Urinary bladder (tissue), 4 donors: ENCODE data around the gene MROH8. TPM values are rescaled to one million over a fixed set of nuclear protein-coding genes. Genes with fewer than 3 reads are reported as not detected.
"Not testable (repeated sequence)": the region's sequence is repeated elsewhere in the genome, so short reads cannot be mapped to it uniquely, and the experiment has no call there.

Experiments used
- DNase-seq: peaks from one replicate; pipeline ENCODE4 v3.0.0-alpha.2; 2015; ENCODE audit errors: extremely low spot score
- H3K27ac ChIP-seq: one replicate; pipeline ENCODE4 v1.5.1; 2013; ENCODE audit warnings: low read depth, mild to moderate bottlenecking, moderate library complexity
- H3K36me3 ChIP-seq: one replicate; pipeline ENCODE4 v1.6.1; 2013; ENCODE audit warnings: mild to moderate bottlenecking, moderate library complexity; ENCODE audit not compliant: insufficient read depth
- H3K4me1 ChIP-seq: one replicate; pipeline ENCODE4 v1.6.1; 2013; ENCODE audit warnings: mild to moderate bottlenecking, moderate library complexity; ENCODE audit not compliant: insufficient read depth
- H3K4me3 ChIP-seq: one replicate; pipeline ENCODE4 v1.5.1; 2013; ENCODE audit warnings: low read depth, low read length
- whole genome bisulfite sequencing: extraction: QIAGEN DNeasy Blood & Tissue Kit; methylation state at CpG from one replicate; pipeline ENCODE4 v1.1.7; 2013; 5-methylcytosine and 5-hydroxymethylcytosine counted together
- polyA plus RNA-seq: library from polyadenylated mRNA; stranded (reverse); fragments of 200-250 nt; gene quantifications from one replicate; pipeline ENCODE4 v1.2.3, GENCODE V29; 2013
- total RNA-seq: library from RNA; depleted of rRNA; stranded (reverse); fragments of >200 nt; gene quantifications from one replicate; pipeline ENCODE4 v1.2.3, GENCODE V29; 2014
- donor health status: healthy with polysubstance abuse.
- donor health status: healthy.

Gene MROH8
- total and polyA plus RNA-seq, 2 donors = 1.8 to 6.3 TPM

DNA sequence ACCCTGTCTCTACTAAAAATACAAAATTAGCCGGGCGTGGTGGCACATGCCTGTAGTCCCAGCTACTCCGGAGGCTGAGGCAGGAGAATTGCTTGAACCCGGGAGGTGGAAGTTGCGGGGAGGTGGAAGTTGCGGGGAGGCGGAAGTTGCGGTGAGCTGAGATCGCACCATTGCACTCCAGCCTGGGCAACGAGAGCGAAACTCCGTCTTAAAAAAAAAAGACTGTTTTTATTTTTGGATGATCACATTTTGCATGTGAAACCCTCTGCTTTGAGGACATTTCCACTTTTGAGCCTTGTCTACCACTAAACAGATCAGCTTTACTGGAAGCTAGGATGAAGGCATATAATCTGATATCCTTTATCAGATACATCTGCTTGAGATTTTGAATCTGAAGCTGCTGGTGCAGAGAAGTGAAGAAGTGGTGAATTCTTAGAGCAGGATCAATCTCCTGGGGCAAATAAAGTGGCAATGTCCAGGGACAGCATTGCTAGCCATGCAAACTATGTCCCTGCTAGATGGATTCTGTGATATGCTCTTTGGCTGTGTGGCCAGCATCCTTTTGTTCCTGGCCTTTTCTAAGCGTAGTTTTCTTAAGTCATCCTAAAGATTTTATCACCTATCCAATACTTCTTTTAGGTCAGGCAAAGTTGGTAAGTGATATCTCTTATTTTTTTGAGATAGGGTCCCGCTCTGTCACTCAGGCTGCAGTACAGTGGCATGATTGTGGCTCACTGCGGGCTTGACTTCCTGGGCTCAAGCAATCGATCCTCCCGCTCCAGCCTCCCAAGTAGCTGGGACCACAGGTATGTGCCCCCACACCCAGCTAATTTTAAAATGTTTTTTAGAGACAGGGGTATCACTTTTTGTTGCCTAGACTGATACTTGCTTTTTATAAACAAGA, 106.8 kb downstream of the MROH8 start:
- H3K4me3 ChIP-seq = no peak overlapping the region
- DNase-seq = no peak
- H3K27ac ChIP-seq = no peak overlapping the region
- 92% methylated on average over 17 of the region's 17 CpGs for WGBS
- no peaks in the 10 kb centered on the region for H3K36me3 ChIP-seq
- H3K4me1 ChIP-seq = no peaks in the 10 kb centered on the region

DNA sequence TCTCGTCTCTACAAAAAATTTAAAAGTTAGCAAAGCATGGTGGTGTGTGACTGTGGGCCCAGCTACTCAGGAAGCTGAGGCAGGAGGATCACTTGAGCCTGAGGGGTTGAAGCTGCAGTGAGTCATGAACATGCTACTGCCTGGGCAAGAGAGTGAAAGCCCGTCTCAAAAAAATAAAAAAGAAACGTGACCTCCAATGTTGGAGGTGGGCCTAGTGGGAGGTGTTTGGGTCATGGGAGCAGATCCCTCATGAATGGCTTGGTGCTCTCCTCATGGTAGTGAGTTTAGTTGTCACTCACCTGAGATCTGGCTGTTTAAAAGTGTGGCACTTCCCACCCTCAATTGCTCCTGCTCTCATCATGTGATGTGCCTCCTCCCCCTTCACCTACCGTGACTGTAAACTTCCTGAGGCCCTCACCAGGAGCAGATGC, 107.9 kb downstream of the MROH8 start:
- Histone ChIP-seq H3K4me3 (no peak overlapping the region), H3K27ac (no peak overlapping the region), H3K36me3 (no peaks in the 10 kb centered on the region), H3K4me1 (no peaks in the 10 kb centered on the region)
- no peak for DNase-seq
- 83% methylated on average over 4 of the region's 4 CpGs for WGBS

DNA sequence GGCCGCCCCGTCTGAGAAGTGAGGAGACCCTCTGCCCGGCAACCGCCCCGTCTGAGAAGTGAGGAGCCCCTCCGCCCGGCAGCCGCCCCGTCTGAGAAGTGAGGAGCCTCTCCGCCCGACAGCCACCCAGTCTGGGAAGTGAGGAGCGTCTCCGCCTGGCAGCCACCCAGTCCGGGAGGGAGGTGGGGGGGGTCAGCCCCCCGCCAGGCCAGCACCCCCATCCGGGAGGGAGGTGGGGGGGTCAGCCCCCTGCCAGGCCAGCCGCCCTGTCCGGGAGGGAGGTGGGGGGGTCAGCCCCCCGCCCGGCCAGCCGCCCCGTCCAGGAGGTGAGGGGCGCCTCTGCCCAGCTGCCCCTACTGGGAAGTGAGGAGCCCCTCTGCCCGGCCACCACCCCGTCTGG, 109.8 kb downstream of the MROH8 start:
- DNase-seq, H3K27ac ChIP-seq, H3K36me3 ChIP-seq, H3K4me3 ChIP-seq, H3K4me1 ChIP-seq: not testable (repeated sequence)
- 97% methylated on average over 12 of the region's 25 CpGs for WGBS

DNA sequence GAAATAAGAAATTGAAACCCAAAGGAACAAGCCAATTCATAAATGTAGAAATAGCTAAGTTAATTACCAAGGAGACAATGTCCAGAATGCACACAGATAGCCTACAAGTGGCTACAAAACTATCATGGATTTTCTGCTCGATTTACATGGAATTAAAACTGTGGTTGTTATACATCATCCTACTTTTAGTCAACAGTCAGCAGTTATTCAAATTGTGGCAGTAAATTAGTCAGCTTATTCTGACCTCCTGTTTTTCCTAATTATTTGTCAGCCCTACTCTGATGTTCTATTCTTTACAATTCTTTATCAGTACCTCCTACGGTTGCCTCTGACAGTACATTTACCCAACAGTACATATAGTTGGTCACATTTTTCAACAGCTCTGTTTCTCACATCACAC, 113.2 kb downstream of the MROH8 start:
- WGBS = 71% methylated on average over 2 of the region's 2 CpGs
- no peak for DNase-seq

DNA sequence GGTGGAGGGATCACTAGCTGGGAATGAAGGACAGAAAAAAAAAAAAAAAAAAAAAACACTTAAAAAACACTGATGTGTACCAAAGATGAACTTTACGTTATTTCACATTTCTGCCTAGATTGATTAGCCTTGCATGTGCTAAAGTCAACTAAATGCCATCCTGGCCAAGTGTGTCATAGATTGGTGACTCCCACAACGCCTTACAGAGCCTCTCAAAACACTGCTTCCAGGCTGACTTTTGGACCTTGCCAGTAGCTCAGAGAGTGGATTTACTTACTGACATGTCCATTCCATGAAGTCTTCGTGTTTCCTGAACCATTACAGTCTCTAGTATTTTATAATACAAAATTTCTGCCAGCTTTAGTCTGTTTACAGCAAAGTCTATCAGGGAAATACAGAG, 124.1 kb downstream of the MROH8 start:
- no peak for DNase-seq
- Histone ChIP-seq H3K4me3 (no peak overlapping the region), H3K27ac (no peak overlapping the region), H3K4me1 (no peaks in the 10 kb centered on the region), H3K36me3 (no peaks in the 10 kb centered on the region)
- 95% methylated on average over 3 of the region's 3 CpGs for WGBS

More for the DNA sequence above, 113.2 kb downstream of the MROH8 start:
- Histone ChIP-seq H3K4me3 (no peak overlapping the region), H3K36me3 (peaks cover 2% of the 10 kb centered on the region), H3K4me1 (no peaks in the 10 kb centered on the region), H3K27ac (no peak overlapping the region)

DNA sequence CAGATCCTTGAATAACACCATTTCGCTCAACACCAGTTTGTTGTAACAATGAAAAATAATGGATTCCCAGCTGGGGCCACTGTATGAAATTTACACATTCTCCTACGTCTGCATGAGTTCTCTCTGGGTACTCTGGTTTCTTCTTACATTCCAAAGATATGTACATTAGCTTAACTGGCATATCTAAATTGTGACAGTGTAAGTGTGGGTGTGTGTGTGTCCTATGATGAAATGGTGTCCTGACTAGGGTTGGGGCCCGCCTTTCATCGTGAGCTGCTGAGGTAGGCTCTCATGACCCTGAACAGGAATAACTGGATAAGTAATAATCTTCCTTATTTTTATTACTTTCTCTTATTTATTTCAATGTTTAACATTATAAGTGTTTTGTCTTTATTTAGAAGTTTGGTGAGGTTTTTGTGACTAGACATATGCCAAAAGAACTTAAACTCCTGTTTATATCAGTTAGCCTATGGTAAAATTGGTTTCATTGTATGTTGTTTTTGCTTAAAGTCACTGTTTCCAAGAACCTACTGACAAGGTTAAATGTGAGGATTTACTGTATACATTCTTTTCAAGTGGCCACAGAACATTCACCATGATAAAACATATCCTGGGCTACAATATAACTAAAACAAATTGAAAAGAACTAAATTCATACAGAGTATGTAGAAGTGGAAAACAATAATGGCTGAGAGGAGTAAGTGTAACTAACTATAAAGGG, 126.0 kb downstream of the MROH8 start:
- H3K27ac ChIP-seq = no peak overlapping the region
- H3K4me3 ChIP-seq = no peak overlapping the region
- H3K4me1 ChIP-seq = no peaks in the 10 kb centered on the region
- WGBS = 91% methylated on average over 4 of the region's 4 CpGs
- DNase-seq = no peak
- no peaks in the 10 kb centered on the region for H3K36me3 ChIP-seq

Other genes with a start within 250 kb of the MROH8 start
- gene SAMHD1, start 227.8 kb downstream of the MROH8 start, total RNA-seq = 145 TPM
- gene SAMHD1, start 227.8 kb downstream of the MROH8 start, polyA plus RNA-seq = 146 TPM
- gene RBL1, start 83.6 kb downstream of the MROH8 start, total RNA-seq = 23.2 TPM
- 2.4 TPM for gene RBL1, start 83.6 kb downstream of the MROH8 start, polyA plus RNA-seq
- 137 TPM for gene RPN2, start 218 bp downstream of the MROH8 start, total RNA-seq
- gene RPN2, start 218 bp downstream of the MROH8 start, polyA plus RNA-seq = 122 TPM
- not detected for gene GHRH, start 82.3 kb upstream of the MROH8 start, total RNA-seq
- gene GHRH, start 82.3 kb upstream of the MROH8 start, polyA plus RNA-seq = not detected
- 14.9 TPM for gene MANBAL, start 110.1 kb upstream of the MROH8 start, total RNA-seq
- gene MANBAL, start 110.1 kb upstream of the MROH8 start, polyA plus RNA-seq = 133 TPM
- gene SRC, start 166.6 kb upstream of the MROH8 start, total RNA-seq = 26.9 TPM
- gene SRC, start 166.6 kb upstream of the MROH8 start, polyA plus RNA-seq = 53.2 TPM